Activated naive CD4-positive, alpha-beta T cell treated with anti-CD3 and anti-CD28 coated beads, Interleukin-2, amount 10 ng/mL, durations not matched to agents 5 hours and 36 hours (primary cell): Measurements from ENCODE around the gene OSBPL8. TPM values are rescaled to one million over a fixed set of nuclear protein-coding genes. Genes with fewer than 3 reads are reported as not detected.

Source experiments
- total RNA-seq, 2 experiments: library from RNA; stranded (reverse); gene quantifications; one replicate each; pipeline ENCODE4 v1.2.3, GENCODE V29; 2021

OSBPL8 gene, protein sequence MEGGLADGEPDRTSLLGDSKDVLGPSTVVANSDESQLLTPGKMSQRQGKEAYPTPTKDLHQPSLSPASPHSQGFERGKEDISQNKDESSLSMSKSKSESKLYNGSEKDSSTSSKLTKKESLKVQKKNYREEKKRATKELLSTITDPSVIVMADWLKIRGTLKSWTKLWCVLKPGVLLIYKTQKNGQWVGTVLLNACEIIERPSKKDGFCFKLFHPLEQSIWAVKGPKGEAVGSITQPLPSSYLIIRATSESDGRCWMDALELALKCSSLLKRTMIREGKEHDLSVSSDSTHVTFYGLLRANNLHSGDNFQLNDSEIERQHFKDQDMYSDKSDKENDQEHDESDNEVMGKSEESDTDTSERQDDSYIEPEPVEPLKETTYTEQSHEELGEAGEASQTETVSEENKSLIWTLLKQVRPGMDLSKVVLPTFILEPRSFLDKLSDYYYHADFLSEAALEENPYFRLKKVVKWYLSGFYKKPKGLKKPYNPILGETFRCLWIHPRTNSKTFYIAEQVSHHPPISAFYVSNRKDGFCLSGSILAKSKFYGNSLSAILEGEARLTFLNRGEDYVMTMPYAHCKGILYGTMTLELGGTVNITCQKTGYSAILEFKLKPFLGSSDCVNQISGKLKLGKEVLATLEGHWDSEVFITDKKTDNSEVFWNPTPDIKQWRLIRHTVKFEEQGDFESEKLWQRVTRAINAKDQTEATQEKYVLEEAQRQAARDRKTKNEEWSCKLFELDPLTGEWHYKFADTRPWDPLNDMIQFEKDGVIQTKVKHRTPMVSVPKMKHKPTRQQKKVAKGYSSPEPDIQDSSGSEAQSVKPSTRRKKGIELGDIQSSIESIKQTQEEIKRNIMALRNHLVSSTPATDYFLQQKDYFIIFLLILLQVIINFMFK
- 100 to 1,000 TPM; 114 to 119 TPM for total RNA-seq

DNA sequence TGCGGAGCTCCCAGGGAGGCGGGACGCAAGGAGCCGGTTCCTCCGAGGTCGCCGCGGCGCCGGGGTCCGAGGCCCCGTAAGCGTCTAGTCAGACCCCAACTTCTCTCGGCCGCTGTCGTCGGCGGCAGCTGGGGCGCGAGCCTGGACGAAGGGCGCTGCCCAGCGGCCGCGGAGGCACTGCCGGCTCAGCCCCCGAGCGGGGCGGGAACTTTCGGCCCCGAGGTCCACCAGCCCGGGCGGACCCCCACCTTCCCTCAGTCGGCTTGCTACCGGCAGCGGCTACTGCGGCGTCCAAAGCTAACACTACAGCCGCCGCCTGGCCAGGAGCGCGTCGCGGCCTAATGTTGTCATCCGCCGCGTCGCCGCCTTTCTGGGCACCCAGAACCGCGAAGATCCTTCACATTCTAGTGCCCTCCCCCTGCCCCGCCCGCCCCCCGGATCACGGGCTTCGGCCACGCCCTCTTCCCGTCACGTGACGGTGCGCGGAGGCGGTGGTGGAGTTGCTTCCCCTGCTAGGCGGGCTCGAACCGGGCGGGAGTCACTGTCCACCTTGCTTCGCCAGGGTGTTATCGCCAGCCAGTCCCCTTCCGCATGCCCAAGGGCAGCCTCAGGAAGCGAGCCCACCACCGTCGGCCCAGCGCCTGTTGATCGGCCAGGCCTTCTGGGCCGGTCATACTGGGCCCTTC is at the start of gene OSBPL8:
Gene OSBPL8, minus strand, starts transcription at position 372 of the 686 bp plus-strand sequence. CDS start 72,220 bp downstream, outside the sequence.

DNA sequence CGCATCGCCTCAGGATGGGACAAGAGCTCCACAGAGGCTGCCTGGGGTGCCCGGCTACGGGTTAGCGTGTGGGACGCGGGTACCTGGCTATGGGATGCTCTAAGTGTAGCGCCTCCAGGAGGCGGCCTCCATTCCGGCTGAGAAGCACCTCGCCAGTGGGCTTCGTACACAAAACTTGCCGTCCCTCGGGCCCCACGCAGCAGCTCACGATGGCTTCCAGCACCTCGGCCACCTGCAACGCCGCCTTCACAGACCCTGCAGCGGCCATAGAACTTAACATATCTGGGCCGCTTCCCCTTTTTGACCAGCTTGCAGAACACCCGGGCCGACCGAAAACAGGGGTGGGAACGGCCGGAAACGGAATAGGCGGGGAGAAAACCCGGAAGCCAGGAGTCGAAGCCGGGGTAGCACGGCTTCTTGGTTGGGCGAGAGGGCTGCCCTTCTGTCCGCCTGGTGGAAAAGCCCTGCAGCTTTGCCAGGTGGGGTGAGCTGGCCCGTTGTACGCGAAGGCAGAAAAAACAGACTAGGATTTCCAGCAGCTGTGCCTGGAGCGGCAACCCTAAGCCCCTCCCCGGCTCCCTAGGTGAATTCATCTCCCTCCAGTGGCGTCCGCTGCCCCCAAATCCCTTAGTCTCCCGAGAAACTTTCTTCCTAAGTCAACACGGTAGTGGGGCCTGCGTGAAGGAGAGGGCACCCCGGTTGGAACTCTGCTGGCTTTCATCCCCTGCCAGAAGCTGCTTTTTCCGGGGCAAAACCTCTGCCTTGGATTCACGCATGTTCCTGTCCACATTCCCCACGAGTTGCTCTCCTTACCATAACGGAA is 211.3 kb downstream of the OSBPL8 start, which contains the start of gene BBS10:
Gene BBS10, minus strand, starts transcription at position 337 of the 823 bp plus-strand sequence. Its CDS starts 57 bp downstream, at position 280.

Other genes starting within 250 kb of the OSBPL8 start
- gene BBS10, start 211.4 kb downstream of the OSBPL8 start, total RNA-seq = 1 to 10 TPM; 4.3 to 4.5 TPM
- 10 to 100 TPM; 28.9 to 29.5 TPM for gene ZDHHC17, start 204.3 kb upstream of the OSBPL8 start, total RNA-seq